Islet precursor cell (in vitro differentiated cells): ENCODE results near the gene ZNF584.
"Not testable (repeated sequence)": the region's sequence is repeated elsewhere in the genome, so short reads cannot be mapped to it uniquely, and the experiment has no call there.

ENCODE experiments used
- DNase-seq: peaks from one replicate; pipeline ENCODE4 v3.0.0-alpha.2; 2018

The ZNF584 gene

DNA sequence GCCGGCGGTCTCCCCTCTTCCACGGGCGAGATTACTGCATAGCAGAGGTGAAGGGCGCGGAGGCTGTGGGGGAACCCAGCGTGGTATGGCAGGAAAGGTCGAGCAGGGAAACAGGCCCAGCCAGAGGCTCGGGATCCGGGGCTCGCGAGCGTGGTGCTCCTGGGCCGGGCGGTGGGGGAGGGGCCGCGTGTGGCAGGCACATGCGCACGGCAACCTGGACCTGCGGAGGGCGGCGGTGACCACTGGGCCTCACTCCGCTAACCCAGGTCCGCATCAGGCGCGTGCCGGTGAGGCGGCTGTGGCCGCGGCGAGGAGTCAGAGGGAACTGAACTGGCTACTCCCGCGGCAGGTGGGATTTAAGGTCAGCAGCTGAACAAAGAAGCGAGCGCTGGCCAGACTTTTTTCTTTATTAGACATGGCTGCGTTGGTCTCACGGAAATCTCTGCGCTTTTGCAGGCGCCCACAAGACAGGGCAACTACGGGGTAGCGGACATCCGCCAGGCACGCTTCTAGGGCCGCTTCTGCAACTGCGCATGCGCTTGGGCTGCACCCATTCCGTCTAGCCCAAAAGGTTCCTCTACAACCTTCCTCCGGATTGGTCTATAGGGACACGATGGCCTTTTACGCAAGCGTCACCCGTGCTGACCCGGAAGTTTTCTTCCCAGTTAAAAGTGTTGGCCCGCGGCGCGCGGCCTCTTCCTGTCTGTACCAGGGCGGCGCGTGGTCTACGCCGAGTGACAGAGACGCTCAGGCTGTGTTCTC is 21.7 kb upstream of the ZNF584 start, which contains the start of gene RPS5:
TSS of gene RPS5 (plus strand) at position 694 of the 762 bp plus-strand sequence. CDS start 869 bp downstream, outside the sequence.
- DNase-seq = peak; percentile 98

DNA sequence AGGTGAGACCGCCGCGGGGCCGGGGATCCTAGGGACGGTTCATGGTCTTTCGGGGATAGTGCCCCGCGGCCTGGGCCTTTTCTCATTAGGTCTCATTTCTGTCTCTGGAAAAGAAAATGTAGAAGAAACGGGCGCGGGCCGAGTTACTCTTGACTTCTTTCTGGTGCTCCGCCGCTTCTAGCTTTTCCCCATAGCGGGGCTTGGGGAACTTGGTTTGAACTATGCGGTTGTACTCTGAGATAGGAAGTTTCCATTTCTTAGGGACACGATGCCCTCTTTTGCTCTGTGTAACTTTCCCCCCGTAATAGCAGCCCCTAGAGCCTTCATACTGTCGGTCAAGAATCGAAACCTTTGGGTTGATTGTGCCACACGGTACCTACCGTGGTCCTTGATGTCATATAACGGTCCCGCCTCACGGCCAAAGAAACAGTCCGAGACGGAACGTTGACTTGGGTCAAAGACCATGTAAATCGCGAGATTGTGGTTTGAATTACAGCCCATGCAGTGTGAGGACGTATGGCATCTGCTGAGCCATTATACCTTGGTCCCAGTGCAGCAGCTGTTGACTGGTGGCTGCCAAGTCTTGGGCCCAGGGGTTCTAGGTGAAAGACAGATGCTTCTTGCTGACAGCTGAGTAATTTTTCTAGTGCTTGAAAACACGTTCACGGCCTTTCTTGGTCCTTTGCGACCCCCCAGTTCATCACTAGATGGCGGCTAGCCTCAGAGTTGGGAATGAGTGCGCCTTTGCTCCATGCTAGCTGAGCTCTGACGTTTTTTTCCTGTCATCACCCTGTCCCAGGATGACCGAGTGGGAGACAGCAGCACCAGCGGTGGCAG is 20.9 kb upstream of the ZNF584 start:
- DNase-seq = peak; percentile 53

DNA sequence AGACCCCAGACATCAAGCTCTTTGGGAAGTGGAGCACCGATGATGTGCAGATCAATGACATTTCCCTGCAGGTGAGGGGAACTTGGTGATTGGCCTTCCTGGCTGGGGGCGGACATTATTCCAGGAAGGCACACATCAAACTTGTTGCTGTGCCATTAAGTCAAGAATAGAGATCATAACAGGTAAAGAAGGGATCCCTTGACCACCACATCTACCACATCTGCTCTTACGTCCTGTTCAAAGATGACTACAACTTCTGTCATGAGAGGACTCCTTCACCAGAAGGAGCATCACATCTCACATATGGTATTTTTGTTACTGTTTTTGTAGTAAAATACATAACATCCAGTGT is 20.3 kb upstream of the ZNF584 start:
- no peak for DNase-seq

DNA sequence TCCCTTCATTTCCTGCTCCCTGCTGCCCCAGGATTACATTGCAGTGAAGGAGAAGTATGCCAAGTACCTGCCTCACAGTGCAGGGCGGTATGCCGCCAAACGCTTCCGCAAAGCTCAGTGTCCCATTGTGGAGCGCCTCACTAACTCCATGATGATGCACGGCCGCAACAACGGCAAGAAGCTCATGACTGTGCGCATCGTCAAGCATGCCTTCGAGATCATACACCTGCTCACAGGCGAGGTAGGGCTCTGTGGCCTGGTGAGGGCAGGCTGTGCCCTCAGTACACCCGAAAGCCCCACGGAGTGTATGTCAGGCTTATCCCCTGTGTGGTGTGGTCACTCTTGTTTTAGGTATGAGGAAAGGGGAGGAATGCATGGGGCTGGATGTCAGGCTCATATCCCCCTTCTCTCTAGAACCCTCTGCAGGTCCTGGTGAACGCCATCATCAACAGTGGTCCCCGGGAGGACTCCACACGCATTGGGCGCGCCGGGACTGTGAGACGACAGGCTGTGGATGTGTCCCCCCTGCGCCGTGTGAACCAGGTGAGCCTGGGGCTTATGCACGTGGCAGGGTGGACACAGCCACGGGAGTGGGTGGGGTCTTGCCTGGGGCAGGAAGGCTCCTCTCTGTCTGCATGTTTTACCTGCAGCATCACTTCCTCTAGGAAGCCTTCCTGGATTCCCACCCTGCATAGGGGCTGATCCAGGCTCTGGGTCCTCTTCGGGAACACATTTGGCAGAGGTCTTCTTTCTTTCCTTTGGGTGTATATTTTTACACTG is 15.3 kb upstream of the ZNF584 start:
- DNase-seq = no peak

DNA sequence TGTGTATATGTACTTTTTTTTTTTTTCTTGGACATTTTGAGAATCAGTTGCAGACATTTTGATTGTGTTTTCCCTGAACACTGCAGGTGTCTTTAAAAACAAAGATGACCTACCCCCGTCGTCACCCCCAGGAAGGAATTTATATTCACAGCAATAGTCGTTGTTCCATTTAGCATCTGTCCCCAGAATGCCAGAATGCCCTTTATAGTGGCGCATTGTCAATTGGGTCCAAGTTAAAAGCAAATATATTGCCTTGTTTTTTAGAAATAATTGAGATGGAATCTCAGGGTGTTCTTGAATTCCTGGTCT is 14.8 kb upstream of the ZNF584 start:
- DNase-seq = no peak

DNA sequence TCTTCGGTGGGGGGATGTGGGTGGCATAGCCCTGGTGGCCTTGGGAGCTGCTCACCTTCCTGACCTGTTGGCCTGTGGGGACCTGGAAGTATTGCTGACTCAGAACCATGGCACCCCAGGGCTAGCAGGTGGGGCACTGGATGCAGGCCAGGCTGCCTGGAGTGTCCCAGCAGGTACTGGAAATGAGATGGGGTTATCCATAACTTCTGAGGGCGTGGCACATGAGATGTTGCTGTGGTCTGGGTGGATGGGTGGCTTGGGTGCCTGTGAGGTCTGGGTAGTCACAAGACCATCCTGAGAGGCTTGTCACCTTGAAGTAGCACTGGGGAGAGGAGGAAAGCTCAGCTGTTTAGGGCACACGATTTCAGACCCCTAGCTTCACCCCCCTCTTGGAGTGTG is 13.6 kb upstream of the ZNF584 start:
- DNase-seq = no peak

DNA sequence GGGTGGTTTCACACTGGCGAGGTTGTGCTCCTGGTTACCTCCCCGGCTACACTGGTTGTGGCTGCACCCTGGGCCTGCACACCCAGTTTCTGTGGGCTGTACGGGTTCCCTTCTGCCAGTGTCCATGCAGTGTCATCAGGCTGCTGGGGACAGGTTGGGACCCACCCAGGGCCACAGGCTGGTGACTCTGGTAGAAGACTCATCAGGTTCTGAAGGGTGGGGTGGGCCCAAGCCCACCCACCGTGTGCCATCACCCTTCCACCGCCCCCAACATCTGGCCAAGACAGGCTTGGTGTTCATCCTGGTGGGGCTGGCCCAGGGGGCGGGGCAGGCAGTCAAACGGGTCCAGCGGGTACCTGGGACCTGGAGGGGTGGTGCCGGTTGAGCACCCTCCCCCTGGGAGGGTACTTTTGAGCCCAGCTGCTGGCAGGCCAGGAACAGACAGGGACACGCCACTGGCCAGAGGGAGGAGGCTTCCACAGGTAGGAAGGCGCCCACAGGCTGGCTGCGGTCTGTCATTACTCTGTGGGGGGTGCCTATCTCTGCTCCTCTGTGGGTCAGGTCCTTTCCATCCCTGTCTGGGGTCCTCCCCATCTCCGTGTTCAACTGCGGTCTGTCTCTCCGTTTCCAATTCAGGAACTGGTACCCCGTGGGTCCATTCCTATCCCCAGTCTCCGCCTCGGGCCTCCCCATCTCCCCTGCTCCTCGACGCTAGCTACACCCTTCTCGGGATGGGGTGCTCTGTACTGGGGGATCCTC is 13.1 kb upstream of the ZNF584 start, which contains the start of gene RNF225:
TSS of gene RNF225 (plus strand) at position 437 of the 759 bp plus-strand sequence. CDS start 434 bp downstream, outside the sequence.
- DNase-seq = peak; percentile 90

DNA sequence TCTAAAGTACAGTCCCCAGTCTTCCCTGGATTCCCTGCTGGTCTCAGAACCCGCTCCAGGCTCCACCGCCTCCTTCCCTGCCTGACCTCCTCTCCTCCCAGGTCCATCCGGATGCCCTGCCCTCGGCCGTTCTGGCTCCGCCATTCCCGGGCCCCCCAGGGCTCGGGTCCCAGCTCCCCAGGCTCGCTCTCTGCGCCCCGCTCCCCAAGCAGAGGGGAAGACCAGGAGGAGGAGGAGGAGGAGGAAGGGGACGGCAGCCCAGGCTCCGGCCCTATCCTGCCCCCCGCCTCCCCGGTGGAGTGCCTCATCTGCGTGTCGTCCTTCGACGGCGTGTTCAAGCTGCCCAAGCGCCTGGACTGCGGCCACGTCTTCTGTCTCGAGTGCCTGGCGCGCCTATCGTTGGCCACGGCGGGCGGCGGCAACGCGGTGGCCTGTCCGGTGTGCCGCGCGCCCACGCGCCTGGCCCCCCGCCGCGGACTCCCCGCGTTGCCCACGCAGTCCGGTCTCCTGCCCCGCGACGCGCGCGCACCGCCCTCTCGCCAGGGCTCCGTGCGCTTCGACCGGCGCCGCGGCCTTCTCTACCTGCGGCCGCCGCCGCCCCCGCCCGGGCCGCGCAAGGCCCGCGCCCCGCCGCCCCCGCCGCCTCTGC is 12.3 kb upstream of the ZNF584 start:
- no peak for DNase-seq

DNA sequence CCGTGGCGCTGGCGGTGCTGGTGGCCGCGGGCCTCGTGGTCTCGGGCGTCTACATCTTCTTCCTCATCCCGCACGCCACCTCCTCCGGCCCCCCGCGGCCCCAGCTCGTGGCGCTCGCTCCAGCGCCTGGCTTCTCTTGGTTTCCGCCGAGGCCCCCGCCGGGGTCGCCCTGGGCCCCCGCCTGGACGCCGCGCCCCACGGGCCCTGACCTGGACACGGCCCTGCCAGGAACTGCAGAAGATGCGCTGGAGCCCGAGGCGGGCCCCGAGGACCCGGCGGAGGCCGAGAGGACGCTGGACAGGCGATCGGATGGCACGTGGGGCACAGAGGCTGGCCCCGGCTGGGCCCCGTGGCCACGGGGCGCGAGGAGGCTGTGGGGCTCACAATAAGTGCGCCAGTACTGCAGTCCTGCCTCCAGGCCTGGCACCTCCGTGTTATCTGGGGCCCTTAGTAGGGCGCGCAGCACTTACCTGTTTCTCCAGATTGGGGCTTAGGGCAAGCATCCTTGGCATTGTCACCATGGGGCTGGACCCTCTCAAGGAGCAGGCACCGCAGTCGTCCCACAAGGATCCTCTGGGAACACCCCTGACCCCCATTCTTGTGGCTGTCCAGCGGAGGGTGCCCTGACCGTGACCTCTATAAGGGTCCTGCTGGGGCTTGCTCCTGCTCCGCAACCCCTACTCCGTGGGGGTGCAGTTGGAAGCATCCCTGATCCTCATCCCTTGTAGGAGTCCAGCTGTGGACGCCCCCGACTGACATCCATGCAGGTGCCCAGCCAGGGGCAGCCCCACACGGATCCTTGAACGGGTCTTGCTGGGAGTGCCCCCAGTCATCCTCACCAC is 11.5 kb upstream of the ZNF584 start:
- no peak for DNase-seq

DNA sequence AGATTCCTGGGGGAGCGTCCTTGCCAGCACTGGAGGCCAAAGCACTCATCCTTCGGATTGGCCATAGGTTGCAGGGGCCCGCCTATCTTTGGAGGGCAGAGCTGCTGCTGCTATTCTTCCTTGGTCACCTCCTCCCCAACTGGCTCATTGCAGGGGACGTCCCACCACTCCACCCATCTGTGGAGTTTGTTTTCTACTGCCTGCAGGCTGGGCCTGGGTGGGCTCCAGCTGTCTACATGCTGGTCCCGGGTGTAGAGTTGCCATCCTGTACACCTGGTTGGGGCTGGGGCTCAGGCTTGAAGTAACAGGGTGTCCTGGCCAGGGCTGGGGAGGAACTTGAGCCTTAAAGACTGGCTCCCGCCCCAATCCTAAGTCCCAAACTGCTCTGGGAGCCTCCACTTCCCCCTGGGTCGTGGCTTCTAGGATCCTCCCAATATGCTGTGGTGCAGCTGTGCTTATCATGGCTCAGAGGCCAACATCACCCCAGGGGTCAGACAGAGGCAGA is 10.9 kb upstream of the ZNF584 start:
- DNase-seq = no peak

DNA sequence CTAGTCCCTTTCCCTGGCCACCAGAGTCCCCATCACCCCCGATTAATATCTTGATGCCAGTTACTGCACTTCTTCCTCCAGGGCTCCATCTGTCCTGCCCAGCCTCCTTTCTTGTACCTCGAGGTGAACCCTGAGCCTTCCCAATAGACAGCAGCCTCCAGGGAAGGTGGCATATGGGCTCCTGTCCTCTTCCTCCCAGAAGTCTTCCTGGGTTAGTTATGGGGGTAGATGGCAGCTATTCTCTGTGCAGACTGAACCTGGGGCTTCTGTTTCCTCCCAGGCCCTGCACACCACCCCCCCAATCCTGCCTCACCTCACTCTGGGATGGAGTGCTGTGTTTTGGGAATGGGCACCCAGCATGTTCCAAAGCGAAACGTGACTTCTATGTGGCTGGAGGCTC is 10.4 kb upstream of the ZNF584 start:
- no peak for DNase-seq

DNA sequence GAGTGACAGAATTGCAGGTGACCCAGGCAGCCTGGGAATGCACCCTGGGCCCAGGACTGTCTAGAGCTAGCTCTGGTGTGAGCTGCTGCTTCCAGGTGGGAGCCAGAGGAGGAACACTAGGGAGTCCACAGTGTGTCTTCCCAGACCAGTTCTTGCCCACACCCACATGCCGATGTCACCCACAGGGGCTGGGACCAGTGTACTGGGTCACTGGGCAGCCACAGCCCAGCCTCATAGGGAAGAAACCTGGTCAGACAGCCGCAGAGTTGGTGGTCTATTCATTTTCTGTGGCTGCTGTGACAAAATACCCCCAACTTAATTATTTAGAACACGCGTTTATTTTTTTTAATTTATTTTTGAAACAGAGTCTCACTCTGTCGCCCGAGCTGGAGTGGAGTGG is 9.9 kb upstream of the ZNF584 start:
- DNase-seq = no peak

DNA sequence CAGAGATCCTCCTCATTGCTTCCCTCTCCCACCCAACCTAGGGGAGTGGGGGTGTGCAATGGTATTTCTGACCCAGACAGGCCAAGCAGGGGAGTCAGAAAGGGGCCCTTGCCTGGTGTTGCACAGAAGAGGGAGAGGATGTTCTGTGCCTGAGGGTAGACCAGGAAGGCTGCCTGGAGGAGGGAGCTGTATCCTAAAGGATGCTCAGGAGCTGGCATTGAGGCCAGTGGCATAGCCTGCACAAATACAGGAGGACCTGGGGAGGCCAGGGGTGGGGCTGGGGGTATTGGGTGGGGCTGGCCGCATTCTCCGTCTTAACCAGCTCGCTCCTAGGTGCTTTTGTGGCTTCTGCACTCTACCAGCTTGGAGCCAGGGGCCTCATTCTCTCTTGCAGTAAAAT is 8.5 kb upstream of the ZNF584 start:
- no peak for DNase-seq

DNA sequence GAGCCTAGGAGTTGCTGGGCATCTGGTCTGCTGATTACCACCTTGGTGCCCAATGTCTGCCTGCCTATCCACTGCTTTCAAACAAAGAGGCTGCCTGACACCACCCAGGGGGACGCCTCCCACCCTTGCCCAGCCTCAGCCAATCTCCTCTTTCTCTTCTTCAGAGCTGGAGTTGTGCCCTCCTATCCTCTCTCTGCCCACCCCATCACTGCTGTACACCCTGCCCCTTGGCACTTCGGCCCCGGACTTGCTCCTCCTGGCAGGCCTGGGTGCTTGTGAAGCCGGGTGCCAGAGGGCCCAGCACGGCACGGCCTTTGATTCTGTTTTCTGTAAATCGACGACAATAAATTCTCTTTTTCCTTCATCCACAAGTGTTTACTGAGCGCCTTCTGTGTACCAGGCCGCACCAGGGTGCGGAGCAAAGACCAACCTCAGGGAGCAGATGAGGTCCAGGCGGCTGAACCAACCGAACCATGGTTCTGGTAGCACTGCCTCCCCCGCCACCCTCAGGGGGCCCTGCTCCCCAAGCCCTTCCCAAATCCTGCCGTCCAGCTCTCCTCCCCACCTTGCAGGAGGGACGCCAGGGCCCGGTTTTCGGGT is 8.0 kb upstream of the ZNF584 start:
- DNase-seq = no peak

DNA sequence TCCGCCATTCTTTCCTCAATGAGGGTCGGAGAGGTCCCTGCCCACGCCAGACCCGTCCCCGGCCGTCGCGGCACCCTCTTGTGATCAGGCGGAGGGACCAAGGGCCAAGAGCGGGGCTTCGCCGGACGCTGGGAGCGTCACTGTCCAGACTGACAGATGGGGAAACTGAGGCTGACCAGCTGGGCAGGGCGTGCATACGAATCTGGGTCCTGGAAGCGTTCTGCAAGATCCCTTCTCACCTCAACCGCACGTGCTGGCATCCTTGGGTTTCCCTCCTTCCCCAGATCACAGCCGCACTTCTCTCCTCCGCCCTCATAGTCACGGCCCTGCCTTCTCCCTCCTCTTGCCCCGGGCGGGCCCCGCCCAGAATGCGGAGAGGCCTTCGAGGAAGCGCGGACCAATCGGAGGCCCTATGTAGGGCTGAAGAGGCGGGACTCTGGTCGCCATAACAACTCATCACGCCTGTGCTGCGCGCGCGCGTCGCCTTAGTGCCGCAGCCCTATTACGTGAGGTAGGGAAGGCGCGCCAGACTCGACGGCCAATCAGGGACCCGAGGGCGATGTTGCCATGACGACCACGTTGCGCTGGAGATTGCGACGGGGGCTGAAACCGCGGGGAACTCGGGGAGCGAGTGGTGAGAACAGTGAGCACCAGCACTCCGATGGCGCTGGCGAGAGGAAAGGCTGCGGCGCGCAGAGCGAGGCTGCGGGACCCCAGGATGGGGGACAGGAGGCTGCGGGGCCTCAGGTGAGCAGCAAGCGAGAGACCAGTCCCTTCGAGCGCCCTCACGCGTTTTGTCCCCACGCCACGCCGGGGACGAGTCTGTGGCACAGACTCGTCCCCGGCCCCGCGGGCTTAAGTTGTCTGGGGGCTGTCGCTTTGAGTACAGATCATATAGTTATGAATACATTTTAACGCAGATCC is 7.3 kb upstream of the ZNF584 start:
- peak; percentile 100 for DNase-seq

DNA sequence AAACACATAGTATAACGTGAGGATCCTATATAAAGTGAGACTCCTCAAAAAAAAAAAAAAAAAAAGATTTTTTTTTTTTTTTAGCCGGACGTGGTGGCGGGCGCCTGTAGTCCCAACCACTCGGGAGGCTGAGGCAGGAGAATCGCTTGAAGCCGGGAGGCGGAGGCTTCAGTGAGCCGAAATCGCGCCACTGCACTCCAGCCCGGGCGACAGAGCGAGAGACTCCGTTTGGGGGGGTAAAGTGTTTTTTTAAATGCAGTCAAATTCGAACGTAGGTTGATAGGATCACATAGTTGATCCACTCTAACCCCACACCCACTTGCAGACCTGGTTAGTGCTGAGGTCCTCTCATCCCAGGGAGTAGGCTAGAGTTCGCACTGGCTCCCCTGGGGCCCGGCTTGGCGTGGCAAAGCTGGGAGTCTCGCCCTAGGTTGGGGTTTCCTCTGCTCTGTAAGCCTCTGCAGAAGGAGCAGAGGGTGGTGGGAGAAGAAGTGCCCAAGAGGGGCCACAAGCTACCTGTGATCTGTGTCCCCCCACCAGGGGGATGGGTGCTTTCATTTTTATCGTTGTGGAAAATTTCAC is 6.5 kb upstream of the ZNF584 start:
- DNase-seq = no peak

DNA sequence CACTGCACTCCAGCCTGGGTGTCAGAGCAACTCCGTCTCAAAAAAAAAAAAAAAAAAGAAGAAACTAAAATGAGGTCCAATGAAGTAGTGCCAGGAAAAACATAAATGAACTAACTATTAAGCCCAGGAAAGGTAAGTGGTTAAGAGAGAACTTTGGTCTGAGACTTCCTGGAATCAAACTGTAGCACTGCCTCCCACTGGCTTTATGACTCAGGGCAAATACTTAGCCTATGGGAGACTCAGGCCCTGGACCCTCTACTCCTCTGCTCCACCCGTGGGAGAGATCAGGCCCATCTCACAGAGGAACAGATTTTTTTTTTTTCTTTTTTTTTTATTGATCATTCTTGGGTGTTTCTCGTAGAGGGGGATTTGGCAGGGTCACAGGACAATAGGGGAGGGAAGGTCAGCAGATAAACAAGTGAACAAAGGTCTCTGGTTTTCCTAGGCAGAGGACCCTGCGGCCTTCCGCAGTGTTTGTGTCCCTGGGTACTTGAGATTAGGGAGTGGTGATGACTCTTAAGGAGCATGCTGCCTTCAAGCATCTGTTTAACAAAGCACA is 4.5 kb upstream of the ZNF584 start:
- not testable (repeated sequence) for DNase-seq

DNA sequence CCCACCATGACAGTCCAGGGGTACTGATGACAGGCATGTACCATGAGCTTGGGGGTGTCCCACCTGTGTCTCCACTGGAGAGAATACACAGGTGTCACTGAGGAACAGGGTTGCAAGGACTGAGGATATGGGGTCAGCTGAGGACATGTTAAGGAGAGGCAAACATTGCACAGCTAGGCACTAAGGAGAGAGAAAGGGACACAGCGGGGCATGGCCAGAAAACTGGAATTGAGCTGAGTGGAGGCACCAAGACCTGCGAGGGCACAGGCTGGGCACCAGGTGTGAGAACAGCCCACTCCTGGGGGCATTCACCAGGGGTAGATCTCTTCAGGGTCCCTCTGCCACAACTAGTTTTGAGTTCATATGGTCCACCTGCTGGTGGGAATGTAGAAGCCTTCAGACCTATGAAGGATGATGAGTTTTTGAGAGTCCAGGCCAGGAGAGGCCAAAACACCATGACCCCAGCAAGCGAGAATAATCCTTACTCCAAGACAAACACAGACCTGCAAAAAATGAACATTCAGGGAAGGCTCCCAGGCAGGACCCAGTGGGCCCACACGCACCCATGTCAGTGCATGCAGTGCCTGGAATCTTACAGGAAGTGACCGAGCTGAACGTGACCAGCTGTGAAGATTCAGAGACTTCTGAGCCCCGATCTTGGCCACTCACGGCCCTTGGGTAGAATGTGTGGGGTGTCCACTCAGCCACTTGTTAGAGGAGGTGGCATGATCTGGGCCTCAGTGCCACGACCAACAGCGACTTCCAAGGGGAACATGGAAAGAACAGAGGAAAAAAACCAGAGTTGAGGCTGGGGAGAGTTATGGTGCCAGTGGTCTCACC is 1.4 kb upstream of the ZNF584 start:
- no peak for DNase-seq
